ENCODE measurements around the gene MESD. TPM values are rescaled to one million over a fixed set of nuclear protein-coding genes. Genes with fewer than 3 reads are reported as not detected.

The MESD gene
- total and polyA plus RNA-seq, 9 of the 15 experiments (the other 6 are each of a cell fraction or from before 2014, with no cell fraction given), result 11.3 to 39.7 (median 22.8) TPM

- TF ChIP-seq ZNF318 (IDR thresholded peaks at IDR 0.05; ENCODE audit: borderline replicate concordance in 1 of 2, low read depth in 1 of 2) (no peak), CBX2 (IDR thresholded peaks at IDR 0.05; ENCODE audit: insufficient read depth, low read length, poor library complexity, severe bottlenecking) (no peak), ZNF316 (IDR thresholded peaks at IDR 0.05) (peak; percentile 69), ATF3 (IDR thresholded peaks at IDR 0.05) (peak; percentile 49), ATF3 (CRISPR knock-in tag; conservative IDR thresholded peaks at IDR 0.05) (no peak), ZFX (CRISPR knock-in tag; IDR thresholded peaks at IDR 0.05) (0 out of 2 replicates have a peak, but pooled peaks have one; percentile 1), MYC (IDR thresholded peaks at IDR 0.05; ENCODE audit: low read depth, low read length) (peak; percentile 14; the same call in 1 of the 2 replicates), MYC (CRISPR knock-in tag; IDR thresholded peaks at IDR 0.05; ENCODE audit: borderline replicate concordance, low read depth) (no peak), TAF1 (IDR thresholded peaks at IDR 0.05; ENCODE audit: control insufficient read depth, extremely low read depth, insufficient read depth, low read length, severe bottlenecking) (no peak), SMARCC2 (IDR thresholded peaks at IDR 0.05; ENCODE audit: low read depth) (no peak), MAX (CRISPR knock-in tag; IDR thresholded peaks at IDR 0.05) (peak; percentile 37; the same call in 1 of the 2 replicates), CCNT2 (IDR thresholded peaks at IDR 0.05; ENCODE audit: borderline replicate concordance, extremely low read depth, insufficient read length, low read depth, low read length) (no peak), FIP1L1 (IDR thresholded peaks at IDR 0.05; ENCODE audit: low read depth, low read length, poor library complexity, severe bottlenecking) (no peak), SIN3B (IDR thresholded peaks at IDR 0.05; ENCODE audit: low read depth) (no peak), ARNT (IDR thresholded peaks at IDR 0.05) (0 out of 4 replicates have a peak, but pooled peaks of 1 of the 2 experiments have one; percentile 36)
These were observed 34.1 kb upstream of the MESD start (continued) for GRCh38 chr15:81023483-81024264.
